ENCODE results near the gene TCERG1L. TPM values are rescaled to one million over a fixed set of nuclear protein-coding genes. Genes with fewer than 3 reads are reported as not detected.

Gene TCERG1L
- total and polyA plus RNA-seq, 4 donors = 0.02 to 0.09 (median 0.08) TPM; not detected in 1

- ATAC-seq (ENCODE audit: insufficient read depth, low FRiP score) (no peak), DNase-seq (no peak)
- H3K9me3 ChIP-seq (ENCODE audit: control insufficient read depth in 4 of 4, insufficient read depth in 3 of 4, low read length in 3 of 4) = peaks cover 0 to 7% (median 0%) of the 10 kb centered on the region in 4 donors
- no peaks in the 10 kb centered on the region for H3K36me3 ChIP-seq (ENCODE audit: control insufficient read depth in 4 of 4, insufficient read depth in 4 of 4, low read length in 4 of 4)
- no peak for TF ChIP-seq CTCF (IDR thresholded peaks at IDR 0.05; ENCODE audit: control extremely low read depth, extremely low read depth)
- no peak overlapping the region for H3K9ac ChIP-seq (ENCODE audit: insufficient read depth in 1 of 2, low read length in 2 of 2)
- no peaks in the 10 kb centered on the region for H3K4me1 ChIP-seq (ENCODE audit: control insufficient read depth in 5 of 5, insufficient read depth in 5 of 5, low read length in 5 of 5)
- H3K27me3 ChIP-seq (ENCODE audit: control insufficient read depth in 3 of 3, insufficient read depth in 3 of 3, low read length in 2 of 3) = no peaks in the 10 kb centered on the region
- no peak overlapping the region for H3K4me3 ChIP-seq
- 87 to 89% methylated on average over 21 of the region's 21 CpGs for WGBS, 2 donors
- no peak overlapping the region for H3K27ac ChIP-seq (ENCODE audit: low read depth in 1 of 2, low read length in 1 of 2)
These were observed 193.9 kb downstream of the TCERG1L start for GRCh38 chr10:131117416-131118212.

- Histone ChIP-seq H3K4me1 (ENCODE audit: control insufficient read depth in 5 of 5, insufficient read depth in 5 of 5, low read length in 5 of 5) (no peaks in the 10 kb centered on the region), H3K9ac (ENCODE audit: insufficient read depth in 1 of 2, low read length in 2 of 2) (no peak overlapping the region), H3K9me3 (ENCODE audit: control insufficient read depth in 4 of 4, insufficient read depth in 3 of 4, low read length in 3 of 4) (peaks cover 0 to 6% (median 0%) of the 10 kb centered on the region in 4 donors), H3K27me3 (ENCODE audit: control insufficient read depth in 3 of 3, insufficient read depth in 3 of 3, low read length in 2 of 3) (no peaks in the 10 kb centered on the region), H3K36me3 (ENCODE audit: control insufficient read depth in 4 of 4, insufficient read depth in 4 of 4, low read length in 4 of 4) (no peaks in the 10 kb centered on the region), H3K4me3 (no peak overlapping the region), H3K27ac (ENCODE audit: low read depth in 1 of 2, low read length in 1 of 2) (no peak overlapping the region)
- WGBS, 2 donors = 90% methylated on average over 9 of the region's 9 CpGs
- ATAC-seq (ENCODE audit: insufficient read depth, low FRiP score) (no peak), DNase-seq (no peak)
- no peak for TF ChIP-seq CTCF (IDR thresholded peaks at IDR 0.05; ENCODE audit: control extremely low read depth, extremely low read depth)
These were observed 194.5 kb downstream of the TCERG1L start for GRCh38 chr10:131116991-131117375.

- H3K36me3 ChIP-seq (ENCODE audit: control insufficient read depth in 4 of 4, insufficient read depth in 4 of 4, low read length in 4 of 4) = no peaks in the 10 kb centered on the region
- H3K9me3 ChIP-seq (ENCODE audit: control insufficient read depth in 4 of 4, insufficient read depth in 3 of 4, low read length in 3 of 4) = peaks cover 0 to 1% (median 0%) of the 10 kb centered on the region in 4 donors
- no peak for TF ChIP-seq CTCF (IDR thresholded peaks at IDR 0.05; ENCODE audit: control extremely low read depth, extremely low read depth)
- WGBS, 2 donors = 90% methylated on average over 24 of the region's 24 CpGs
- H3K27ac ChIP-seq (ENCODE audit: low read depth in 1 of 2, low read length in 1 of 2) = no peak overlapping the region
- H3K9ac ChIP-seq (ENCODE audit: insufficient read depth in 1 of 2, low read length in 2 of 2) = no peak overlapping the region
- no peak overlapping the region for H3K4me3 ChIP-seq
- no peaks in the 10 kb centered on the region for H3K27me3 ChIP-seq (ENCODE audit: control insufficient read depth in 3 of 3, insufficient read depth in 3 of 3, low read length in 2 of 3)
- no peak for ATAC-seq (ENCODE audit: insufficient read depth, low FRiP score)
- H3K4me1 ChIP-seq (ENCODE audit: control insufficient read depth in 5 of 5, insufficient read depth in 5 of 5, low read length in 5 of 5) = peaks cover 0 to 2% (median 0%) of the 10 kb centered on the region in 5 donors
- DNase-seq = no peak
These were observed 195.1 kb downstream of the TCERG1L start for GRCh38 chr10:131116216-131116990.

Data from lung (tissue), 12 donors.